GM18502 (cell line): Measurements from ENCODE around the gene GNA15.
"Not testable (repeated sequence)": the region's sequence is repeated elsewhere in the genome, so short reads cannot be mapped to it uniquely, and the experiment has no call there.

Experiments
- ATAC-seq: cut with Tn5 transposase; IDR thresholded peaks from one replicate; pipeline ENCODE4 v1.9.1; 2021; ENCODE audit warnings: mild to moderate bottlenecking; ENCODE audit not compliant: unreplicated experiment, poor library complexity

GNA15 gene

DNA sequence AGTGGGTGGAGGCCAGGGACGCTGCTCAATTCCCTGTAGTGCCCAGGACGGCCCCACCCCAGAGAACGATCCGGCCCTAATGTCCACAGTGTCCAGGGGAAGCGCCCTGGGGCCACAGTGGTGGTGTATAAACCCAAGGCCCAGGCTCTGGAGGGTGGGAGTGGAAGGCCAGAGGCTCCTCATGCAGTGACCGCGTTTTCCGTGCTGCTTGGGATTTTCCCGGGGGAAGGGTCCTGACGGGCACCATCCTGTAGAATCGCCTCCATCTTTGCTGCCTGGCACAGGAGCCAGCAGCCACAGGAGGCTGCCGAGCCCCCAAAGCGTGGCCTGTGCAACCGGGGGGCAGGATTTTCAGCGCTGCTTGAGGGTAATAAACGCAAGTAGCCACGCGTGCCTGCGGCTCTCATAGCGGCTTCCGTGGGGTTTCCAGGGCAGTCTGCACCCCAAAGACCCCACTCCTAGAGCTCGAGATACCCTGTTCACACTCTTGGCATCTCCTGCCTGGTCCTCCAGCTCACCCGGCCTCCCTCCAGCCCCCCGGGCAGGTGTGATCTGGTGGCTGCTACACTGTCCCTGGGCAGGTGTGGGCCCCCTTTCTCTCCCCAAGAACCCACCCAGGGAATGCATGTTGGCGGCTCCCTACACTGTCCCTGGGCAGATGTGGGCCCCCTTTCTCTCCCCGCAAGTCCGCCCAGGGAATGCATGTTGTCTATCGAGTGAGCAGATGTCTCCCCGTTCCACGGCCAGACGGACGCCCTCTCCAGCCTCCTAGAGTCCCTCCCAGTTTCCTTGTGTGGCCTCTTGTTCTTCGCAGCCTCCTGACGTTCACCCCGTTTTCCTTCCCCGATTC lies 52.1 kb downstream of the GNA15 start:
- ATAC-seq, result no peak

DNA sequence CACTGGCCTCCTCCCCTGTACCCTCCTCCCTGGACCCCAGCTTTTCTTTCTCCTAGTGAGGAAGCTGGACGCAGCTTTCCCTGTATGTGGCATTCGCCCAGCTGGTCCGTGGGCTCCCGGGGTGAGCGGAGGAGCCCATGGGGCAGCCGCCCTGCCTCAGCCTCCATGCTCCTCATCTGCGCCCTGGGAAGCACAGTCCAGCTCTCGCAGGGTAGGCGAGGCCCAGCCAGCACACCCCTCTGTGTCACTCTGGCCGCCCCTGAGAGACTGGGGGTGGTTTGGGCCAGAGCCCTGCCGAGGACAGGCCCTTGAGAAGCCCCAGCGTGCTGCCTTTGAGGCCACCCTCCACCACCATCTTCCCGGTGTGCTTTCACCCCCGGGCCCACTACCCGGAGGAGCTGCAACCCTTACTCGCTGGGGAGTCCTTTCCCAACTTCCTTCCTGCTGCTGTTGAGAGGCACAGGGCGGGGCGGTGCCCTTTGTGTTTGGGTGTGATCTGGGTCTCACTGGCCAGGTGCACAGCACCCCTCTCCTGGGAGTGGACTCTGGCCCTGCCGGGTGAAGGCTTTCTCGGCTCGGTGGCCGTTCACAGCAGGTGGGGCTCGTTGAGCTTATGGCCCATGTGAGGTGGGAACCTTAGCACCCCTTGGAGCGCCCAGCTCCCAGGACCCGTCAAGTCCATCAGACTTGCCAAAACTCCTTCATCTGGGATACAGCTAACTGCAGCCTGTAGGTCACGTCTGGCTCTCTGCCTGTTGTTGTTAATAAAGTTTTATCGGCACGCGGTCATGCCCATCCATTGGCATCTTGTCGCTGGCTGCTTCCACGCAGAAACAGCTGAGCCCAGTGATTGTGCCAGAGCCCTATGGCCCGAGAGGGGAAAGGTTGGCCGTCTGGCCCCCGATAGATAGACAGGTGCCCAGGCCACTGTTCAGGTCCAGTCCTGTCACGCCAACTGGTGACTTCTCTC lies 53.1 kb downstream of the GNA15 start:
- no peak for ATAC-seq

DNA sequence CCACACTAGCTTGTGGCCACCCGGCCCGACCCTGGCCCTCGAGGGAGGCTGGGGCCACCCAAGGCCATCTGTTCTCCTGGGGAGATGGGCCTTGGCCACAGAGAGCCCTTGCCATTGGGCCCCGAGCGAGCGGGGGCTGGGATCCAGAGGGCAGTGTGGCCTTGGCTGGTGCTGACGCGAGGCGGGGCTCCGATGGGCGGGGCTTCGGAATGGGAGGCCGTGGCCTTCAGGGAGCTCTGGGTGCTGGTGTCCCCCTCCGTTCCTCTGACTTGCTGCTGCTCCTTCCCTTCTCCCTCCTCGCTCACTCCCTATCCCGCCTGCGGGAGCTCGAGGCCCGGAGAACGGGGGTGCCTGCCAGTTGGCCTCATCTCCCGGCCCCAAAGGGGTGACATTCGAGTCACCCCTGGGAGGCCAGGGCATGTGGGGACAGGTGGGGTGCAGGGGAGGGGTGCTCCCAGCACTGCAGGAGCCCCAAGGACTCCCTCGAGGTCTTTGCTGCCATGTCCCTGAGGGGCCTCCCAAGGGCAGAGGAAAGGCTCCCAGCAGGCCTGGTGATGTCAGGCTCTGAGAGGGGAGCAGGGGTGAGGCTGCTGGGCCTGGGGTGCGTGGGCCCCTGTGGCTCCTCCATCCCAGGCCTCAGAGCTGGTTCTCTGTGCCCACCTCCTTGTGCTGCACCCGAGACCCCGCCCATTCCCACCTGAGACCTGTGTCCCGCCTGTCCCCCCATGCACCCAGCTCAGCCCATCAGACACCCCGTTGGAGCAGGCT lies 54.1 kb downstream of the GNA15 start:
- ATAC-seq, result no peak

DNA sequence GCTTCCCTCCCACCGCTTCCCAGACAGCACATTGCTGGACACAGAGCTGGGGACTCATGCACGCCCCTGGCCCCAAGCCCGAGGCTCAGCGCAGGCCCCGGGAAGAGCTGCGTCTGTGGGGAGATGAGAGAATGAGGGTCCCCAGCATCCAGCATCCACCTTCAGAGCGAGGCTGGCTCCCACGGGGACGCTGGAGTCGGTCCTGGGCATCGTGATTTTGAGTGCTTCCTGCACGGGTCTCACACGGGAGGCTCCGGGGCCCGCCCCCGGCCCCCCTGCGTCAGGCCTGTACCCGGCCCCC lies 54.6 kb downstream of the GNA15 start:
- ATAC-seq, result no peak

DNA sequence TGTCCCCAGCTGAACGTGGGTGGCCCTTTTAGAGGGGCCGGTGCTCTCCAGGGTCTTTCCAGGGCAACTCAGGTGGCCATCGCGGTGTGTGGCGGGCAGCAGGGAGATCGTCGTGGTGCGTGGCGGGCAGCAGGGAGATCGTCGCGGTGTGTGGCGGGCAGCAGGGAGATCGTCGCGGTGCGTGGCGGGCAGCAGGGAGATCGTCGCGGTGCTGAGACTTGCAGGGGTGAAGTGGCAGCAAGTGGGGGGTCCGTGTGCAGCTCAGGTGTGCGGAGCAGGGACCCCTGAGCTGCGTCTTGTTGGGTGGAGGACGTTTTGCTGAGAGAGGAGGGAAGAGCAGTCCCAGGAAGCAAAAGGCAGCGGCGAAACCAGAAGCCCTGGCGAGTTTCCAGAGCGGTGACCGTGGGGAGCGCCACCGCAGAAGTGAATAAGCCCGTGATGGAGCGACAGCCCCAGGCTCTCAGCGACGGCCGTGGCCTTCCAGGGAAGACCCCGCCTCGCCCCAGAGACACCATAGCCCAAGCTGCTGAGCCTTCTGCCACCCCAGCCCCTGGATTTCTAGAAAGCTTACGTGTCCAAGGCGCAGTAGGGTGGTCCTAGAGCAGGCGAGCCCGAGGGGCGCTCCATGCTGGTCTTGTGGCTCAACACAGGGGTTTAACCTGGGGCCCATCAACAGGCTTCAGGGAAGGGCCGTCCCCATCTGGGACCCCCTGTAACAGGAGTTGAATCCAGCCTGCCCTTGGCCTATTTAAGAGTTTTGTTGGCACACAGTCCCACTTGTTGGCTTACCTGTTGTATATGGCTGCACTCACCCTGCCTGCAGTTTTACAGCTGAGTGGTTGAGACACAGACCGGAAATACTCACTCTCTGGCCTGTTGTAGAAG lies 55.3 kb downstream of the GNA15 start:
- ATAC-seq, result no peak

DNA sequence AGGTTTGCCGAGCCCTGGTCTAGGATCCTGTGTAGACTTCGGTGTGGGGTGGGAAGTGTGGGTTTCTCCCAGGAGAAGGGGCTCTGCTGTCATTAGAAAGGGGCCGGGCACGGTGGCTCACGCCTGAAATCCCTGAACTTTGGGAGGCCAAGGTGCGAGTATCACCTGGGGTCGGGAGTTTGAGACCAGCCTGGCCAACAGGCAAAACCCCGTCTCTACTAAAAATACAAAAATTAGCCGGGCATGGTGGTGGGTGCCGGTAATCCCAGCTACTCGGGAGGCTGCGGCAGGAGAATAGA lies 55.9 kb downstream of the GNA15 start:
- not testable (repeated sequence) for ATAC-seq

DNA sequence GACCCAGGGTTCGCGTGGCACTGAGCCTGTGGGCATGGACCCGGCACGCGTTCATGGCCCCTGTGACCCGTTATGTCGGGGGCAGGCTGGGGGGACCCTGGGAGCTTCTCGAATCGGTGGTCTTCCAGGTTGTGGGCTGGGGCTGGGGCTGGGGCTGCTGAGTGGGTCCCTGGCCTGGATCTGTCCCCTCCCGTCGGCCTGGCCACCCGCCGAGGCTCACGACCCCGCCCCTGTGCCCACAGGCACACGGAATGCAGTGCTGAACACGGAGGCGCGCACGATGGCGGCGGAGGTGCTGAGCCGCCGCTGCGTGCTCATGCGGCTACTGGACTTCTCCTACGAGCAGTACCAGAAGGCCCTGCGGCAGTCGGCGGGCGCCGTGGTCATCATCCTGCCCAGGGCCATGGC lies 56.4 kb downstream of the GNA15 start:
- ATAC-seq, result no peak

DNA sequence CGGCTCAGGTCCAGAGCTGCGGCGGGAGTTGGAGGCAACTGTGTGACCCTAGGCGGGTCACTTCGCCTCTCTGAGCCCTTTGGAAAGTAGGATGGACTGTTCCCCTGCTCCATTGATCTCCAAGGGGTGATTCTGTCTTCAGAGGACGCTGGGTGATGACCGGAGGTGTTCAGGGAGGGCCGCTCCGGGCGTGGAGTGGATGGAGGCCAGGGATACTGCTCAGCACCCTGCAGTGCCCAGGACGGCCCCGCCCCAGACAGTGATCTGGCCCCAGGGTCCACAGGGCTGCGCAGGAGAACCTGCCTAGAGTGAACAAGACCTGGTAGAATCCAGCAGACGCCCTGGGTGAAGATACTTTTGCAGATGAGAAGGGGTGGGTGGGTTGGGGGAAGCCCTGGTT lies 56.9 kb downstream of the GNA15 start:
- ATAC-seq, result no peak

DNA sequence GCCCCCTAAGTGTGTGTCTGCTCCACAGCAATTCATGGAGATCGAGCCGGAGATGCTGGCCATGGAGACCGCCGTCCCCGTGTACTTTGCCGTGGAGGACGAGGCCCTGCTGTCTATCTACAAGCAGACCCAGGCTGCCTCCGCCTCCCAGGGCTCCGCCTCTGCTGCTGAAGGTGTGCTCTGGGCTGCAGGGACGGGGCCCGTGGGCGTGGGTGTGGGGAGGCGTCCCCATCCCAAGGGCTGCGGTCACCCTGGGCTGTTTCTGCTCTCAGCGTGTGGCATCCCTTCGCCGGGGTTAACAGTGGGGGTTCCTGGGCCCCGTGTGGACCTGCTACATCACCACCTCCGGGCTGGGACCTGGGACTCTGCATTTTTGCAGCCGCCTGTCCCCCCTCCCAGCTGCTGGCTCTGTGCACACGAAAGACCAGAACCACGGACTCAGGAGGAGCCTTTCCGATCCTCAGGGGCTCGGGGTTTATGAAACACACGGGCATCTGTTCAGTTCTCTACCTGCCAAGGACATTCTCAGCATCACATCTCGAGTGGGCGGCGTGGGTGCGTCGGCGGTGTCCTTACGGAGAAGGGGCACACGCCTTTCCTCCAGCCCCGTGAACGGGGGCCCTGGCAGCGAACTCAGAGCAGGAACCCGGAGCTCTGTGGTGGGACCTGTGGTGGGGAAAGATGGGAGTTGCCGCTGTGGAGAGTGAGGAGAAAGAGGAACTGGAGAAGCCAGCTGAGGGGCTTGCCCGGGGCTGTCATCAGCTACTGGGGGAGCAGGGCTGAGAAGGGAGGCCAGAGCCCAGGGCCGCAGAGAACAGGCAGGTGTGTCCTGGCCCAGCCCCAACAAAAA lies 57.6 kb downstream of the GNA15 start:
- ATAC-seq, result no peak

DNA sequence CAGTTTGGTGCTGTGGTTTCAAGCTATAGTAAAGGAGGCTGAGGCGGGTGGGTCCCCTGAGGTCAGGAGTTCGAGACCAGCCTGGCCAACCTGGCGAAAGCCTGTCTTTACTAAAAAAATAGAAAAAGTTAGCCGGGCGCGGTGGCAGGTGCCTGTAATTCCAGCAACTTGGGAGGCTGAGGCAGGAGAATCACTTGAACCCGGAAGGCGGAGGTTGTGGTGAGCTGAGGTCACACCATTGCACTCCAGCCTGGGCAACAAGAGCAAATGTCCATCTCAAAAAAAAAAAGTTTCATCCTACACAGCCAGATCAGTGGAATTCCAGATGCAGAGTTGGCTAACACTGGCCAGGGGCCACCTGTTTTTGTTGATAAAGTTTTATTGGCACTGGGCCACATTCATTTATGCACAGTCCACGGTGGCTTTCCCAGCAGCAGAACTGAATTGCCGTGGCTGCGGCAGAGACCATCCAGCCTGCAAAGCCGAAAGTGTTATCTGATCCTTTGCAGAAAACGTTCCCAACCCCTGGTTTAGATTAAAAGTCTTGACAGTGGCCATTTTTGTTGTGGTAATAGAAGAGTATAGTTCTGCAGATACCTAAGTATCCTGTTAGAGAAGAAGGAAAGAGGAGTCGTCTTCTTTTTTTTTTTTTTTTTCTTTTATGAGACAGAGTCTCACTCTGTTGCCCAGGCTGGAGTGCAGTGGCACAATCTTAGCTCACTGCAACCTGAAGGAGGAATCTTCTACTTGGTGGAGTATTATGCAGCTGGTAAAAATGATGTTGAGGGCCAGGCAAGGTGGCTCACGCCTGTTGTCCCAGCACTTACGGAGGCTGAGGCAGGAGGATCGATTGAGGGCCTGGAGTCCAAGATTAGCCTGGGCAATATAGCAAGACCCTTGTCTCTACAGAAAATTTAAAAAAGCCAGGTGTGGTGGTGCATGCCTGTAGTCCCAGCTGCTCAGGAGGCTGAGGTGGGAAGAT lies 58.6 kb downstream of the GNA15 start:
- ATAC-seq, result no peak

DNA sequence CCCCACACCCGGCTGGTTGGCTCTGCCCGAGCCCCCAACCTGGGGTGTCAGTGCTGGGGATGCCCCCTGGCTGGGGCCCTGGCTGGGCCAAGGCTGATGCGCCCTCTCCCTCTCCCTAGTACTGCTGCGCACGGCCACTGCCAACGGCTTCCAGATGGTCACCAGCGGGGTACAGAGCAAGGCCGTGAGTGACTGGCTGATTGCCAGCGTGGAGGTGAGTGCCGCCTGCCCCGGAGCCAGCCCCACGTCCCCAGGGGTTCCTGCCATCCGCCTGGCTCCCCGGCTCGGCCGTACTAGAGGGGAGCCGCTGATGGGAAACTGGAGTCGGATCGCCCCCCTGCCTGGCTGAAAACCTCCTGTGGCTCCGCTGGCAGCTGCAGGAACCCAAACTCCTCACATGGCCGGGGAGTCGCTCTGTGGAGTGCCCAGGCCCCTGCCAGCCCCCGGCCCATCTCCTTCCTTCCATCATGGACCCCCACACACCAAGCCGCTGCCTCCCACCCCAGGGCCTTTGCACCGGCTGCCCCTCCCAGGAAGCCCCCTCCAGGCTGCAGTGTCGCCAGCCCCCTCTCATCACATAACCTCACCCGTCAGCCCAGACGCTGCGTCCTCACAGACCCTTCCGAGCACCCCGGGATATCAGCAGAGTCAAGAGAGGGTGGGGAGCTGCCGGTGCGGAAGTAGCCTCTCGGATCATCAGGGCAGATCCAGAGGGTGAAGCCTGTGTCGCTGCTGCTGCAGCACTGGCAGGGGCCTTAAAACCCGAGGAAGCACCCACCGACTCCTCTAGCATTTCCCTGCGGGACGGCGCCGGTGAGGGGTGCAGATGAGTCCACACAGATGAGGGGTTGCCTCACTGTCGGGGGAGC lies 60.5 kb downstream of the GNA15 start:
- ATAC-seq, result no peak

DNA sequence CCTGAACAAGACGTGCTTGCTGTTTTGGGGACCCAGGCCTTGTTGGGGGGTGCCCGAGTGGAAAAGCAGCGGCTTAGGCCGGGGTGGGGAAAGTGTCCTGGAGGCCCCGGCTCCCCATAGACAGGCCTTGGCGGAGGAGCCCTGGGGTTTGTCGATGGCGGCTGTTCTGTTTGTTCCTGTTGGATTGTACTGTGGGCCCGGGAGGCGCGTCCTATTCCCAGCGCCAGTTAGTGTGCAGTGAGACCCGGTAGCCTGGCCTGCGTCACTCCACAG lies 61.0 kb downstream of the GNA15 start:
- no peak for ATAC-seq

DNA sequence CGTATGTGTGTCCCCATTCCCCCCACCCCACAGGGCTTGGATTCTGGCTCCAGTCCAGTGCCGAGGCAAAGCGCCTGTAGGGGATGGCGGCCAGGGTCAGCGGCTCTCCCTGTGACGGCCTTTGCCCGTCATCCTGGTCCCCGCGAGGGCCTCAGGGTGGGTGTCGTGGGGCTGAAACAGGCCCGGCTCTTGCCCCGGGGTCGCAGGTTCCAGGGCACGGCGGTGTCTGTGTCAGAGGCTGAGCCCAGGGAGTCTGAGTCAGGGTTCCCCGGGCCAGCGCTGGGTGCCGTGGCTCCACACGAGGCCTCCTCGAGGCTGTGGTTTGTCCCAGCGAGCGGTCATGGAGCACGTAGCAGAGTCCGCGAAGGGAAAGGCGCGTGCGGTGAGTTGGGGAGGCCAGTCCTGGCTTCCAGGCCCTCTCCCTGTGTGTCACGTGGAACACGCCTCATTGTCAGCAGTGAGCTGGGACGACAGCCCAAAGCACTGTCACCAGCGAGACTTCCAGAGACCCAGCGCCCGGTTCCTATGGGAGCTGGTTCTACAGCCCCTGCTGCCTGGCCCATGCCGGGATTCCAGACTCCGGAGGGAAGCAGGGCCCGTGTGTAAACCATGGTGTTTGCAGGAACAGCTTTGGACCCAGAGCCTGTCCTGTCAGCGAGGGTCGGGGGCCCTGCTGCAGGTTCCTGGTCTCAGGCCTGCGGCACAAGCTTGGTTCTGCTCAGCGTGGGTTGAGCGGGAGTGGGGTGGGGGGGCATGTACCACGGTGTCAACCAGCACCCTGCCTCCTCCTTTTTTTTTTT lies 63.3 kb downstream of the GNA15 start:
- no peak for ATAC-seq

DNA sequence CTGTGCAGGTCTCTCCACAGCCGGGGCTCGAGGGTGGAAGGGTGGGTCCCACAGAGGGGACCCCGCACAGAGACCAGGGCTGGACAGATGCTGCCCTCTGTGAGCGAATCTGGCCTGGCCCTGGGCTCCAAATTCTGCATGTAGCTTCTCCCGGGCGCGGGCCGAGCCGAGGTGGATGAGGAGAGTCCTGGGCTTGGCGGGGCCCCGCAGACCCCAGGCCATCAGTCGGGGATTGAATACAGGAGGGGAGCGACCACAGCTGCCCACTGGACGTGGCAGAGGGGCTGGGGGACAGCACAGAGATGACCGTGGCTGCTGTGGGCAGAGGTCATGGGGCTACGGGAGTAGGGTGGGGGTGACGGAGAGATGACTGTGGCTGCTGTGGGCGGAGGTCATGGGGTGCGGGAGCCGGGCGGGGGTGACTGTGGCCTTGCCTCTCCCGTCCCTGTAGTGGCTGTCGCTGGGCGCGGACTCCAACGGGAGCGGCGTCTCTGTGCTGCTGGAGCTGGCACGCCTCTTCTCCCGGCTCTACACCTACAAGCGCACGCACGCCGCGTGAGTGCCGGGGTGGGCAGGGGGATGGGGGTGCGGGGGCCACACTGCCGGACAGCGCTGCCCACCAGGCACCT lies 65.4 kb downstream of the GNA15 start:
- no peak for ATAC-seq

DNA sequence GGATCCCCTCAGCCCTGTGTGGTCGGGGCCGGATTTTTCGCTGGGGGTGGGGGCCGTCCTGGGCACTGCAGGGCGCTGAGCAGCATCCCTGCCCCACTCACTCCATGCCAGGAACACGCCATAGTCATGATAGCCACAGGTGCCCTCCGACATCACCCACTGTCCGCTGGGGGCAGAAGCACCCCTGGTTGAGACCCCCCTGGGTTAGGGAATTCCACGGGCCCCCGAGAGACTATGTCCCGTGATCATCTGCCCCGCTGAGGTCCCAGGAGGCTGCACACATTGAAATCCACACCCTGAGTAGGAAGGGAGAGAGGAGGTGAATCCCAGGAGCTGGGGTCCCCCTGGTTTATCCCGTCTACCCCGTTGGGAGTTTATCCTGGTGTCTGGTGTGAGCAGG lies 66.1 kb downstream of the GNA15 start:
- ATAC-seq, result no peak

DNA sequence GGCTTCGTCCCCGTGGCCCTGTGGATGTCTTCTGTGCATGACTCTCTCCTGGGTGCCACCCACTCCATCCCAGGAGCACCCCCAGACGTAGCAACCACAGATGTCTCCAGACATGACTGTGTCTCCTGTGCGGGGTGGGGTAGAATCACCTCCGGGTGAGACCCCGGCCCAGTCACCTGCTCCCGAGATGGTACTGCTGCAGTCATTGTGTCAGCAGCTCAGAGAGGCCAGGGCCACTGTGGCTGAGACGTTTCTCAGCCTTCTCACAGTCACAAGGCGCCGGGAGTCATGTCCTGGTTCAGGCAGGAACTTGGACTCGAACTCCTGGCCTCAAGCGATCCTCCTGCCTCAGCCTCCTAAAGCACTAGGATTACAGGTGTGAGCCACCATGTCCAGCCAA lies 66.5 kb downstream of the GNA15 start:
- ATAC-seq, result no peak
